ENCODE measurements around the gene BSPH1. TPM values are rescaled to one million over a fixed set of nuclear protein-coding genes. Genes with fewer than 3 reads are reported as not detected.
A peak's percentile ranks its signal among the peaks of the same experiment; 100 is the strongest.
"Not testable (repeated sequence)": the region's sequence is repeated elsewhere in the genome, so short reads cannot be mapped to it uniquely, and the experiment has no call there.

BSPH1 gene
- total and polyA plus RNA-seq, 2 donors (not counting 1 experiment from before 2014, with no cell fraction given) = not detected

- H3K36me3 ChIP-seq (replicated peaks in 1 of 2; ENCODE audit: control extremely low read depth in 1 of 2, control insufficient read depth in 1 of 2, extremely low read depth in 1 of 2, insufficient read depth in 2 of 2, low read length in 1 of 2); H3K4me2 ChIP-seq (replicated peaks; ENCODE audit: low read depth, low read length, poor library complexity, severe bottlenecking); H3K27me3 ChIP-seq (replicated peaks in 1 of 4; ENCODE audit: control extremely low read depth in 1 of 4, control insufficient read depth in 3 of 4, insufficient read depth in 4 of 4, low read length in 3 of 4); H3K9me3 ChIP-seq (ENCODE audit: control extremely low read depth in 1 of 3, control insufficient read depth in 2 of 3, insufficient read depth in 1 of 3, low read length in 2 of 3); H3K4me3 ChIP-seq (ENCODE audit: control extremely low read depth in 1 of 5, extremely low read depth in 1 of 5, insufficient read depth in 1 of 5, low read depth in 2 of 5, low read length in 4 of 5); H3K9me3 Mint-ChIP-seq (ENCODE audit: insufficient read depth); H3K27ac ChIP-seq (ENCODE audit: low read length in 2 of 2); H3K27me3 Mint-ChIP-seq; H3K4me1 Mint-ChIP-seq; ATAC-seq (ENCODE audit: low read depth); POLR2A ChIA-PET; DNase-seq; CTCF ChIA-PET; H4K20me1 ChIP-seq (ENCODE audit: control insufficient read depth, insufficient read depth, low read length, poor library complexity, severe bottlenecking); H3K27ac Mint-ChIP-seq; H3K79me2 ChIP-seq (ENCODE audit: control insufficient read depth, insufficient read depth, low read length); H3K4me3 Mint-ChIP-seq; H3K9ac ChIP-seq (ENCODE audit: low read length); H3K4me1 ChIP-seq (ENCODE audit: control insufficient read depth in 2 of 2, insufficient read depth in 2 of 2, low read length in 2 of 2); H2AFZ ChIP-seq (ENCODE audit: insufficient read depth, low read depth, low read length, poor library complexity, severe bottlenecking); intact Hi-C loops (cut with micrococcal nuclease): not testable (repeated sequence)
- peak; percentile 57 for TF ChIP-seq CTCF (IDR thresholded peaks at IDR 0.05)
- no CpG with 5 or more reads among the region's 15 CpGs for WGBS (ENCODE audit: insufficient coverage)
Observed at GRCh38 chr19:47920107-47920506, 71.9 kb downstream of the BSPH1 start.

Other genes with a start within 250 kb of the BSPH1 start
- 921 and 978 TPM in 2 replicates for gene NOP53, start 246.6 kb downstream of the BSPH1 start, total RNA-seq
- gene NOP53, start 246.6 kb downstream of the BSPH1 start, polyA plus RNA-seq = 526 and 634 TPM in 2 replicates
- 46.3 and 47.7 TPM in 2 replicates for gene SELENOW, start 213.5 kb downstream of the BSPH1 start, total RNA-seq
- gene SELENOW, start 213.5 kb downstream of the BSPH1 start, polyA plus RNA-seq = 56.4 and 73.7 TPM in 2 replicates
- gene TPRX1, start 187.6 kb downstream of the BSPH1 start, total RNA-seq = not detected in 2 replicates
- not detected in 2 replicates for gene TPRX1, start 187.6 kb downstream of the BSPH1 start, polyA plus RNA-seq
- 0.07 TPM in 1 of 2 replicates, not detected in the other for gene CRX, start 170.2 kb downstream of the BSPH1 start, total RNA-seq
- not detected in 2 replicates for gene CRX, start 170.2 kb downstream of the BSPH1 start, polyA plus RNA-seq
- gene TPRX2, start 132.9 kb downstream of the BSPH1 start, total RNA-seq = not detected in 2 replicates
- gene TPRX2, start 132.9 kb downstream of the BSPH1 start, polyA plus RNA-seq = not detected in 2 replicates
- not detected in 2 replicates for gene SULT2A1, start 105.9 kb downstream of the BSPH1 start, total RNA-seq
- not detected in 2 replicates for gene SULT2A1, start 105.9 kb downstream of the BSPH1 start, polyA plus RNA-seq
- not detected in 2 replicates for gene ELSPBP1, start 2.5 kb upstream of the BSPH1 start, total RNA-seq
- gene ELSPBP1, start 2.5 kb upstream of the BSPH1 start, polyA plus RNA-seq = not detected in 2 replicates
- not detected in 2 replicates for gene CABP5, start 51.9 kb upstream of the BSPH1 start, total RNA-seq
- 0.20 TPM in 1 of 2 replicates, not detected in the other for gene CABP5, start 51.9 kb upstream of the BSPH1 start, polyA plus RNA-seq
- gene PLA2G4C, start 118.6 kb upstream of the BSPH1 start, total RNA-seq = 12.3 and 17.4 TPM in 2 replicates
- 11.1 and 53.0 TPM in 2 replicates for gene PLA2G4C, start 118.6 kb upstream of the BSPH1 start, polyA plus RNA-seq
- gene LIG1, start 178.2 kb upstream of the BSPH1 start, total RNA-seq = 111 and 116 TPM in 2 replicates
- 97.5 and 167 TPM in 2 replicates for gene LIG1, start 178.2 kb upstream of the BSPH1 start, polyA plus RNA-seq
- 11.8 and 15.7 TPM in 2 replicates for gene ZSWIM9, start 178.5 kb upstream of the BSPH1 start, total RNA-seq
- gene ZSWIM9, start 178.5 kb upstream of the BSPH1 start, polyA plus RNA-seq = 1.7 and 2.6 TPM in 2 replicates

Data from B cell (primary cell).